ENCODE measurements around the gene TPI1.

Gene TPI1

DNA sequence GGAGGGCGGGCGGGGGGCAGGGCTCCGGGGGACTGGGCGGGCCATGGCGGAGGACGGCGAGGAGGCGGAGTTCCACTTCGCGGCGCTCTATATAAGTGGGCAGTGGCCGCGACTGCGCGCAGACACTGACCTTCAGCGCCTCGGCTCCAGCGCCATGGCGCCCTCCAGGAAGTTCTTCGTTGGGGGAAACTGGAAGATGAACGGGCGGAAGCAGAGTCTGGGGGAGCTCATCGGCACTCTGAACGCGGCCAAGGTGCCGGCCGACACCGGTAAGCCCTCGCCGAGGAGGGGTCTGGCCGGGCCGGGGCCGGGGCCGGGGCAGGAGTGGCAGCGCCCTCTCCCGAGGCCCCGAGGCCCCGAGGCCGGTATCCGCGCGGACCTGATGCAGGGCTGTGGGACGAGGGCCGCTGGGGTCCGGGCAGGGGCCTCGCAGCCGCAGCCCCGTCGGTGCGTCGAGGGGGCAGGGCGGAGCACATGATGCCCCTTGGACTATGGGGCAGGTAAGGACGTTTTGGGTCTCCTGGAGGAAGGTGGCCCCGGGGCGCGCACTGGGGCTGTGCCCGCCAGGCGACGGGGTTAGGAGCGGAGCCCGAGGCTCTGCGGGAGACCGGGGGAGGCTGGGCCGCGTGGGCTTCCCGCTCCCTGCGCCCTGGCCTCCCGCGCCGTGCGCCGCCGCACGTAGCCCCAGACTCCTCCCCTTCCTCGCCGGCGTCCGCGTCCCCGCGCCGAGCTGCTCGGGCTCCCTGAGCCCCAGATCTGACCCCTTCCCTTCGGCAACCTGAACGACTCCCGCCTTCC is at the start of gene TPI1:
Gene TPI1, plus strand, starts transcription at position 119 of the 798 bp plus-strand sequence. Its CDS starts 36 bp downstream, at position 155.
- DNase-seq (ENCODE audit: low read depth): no peak

DNA sequence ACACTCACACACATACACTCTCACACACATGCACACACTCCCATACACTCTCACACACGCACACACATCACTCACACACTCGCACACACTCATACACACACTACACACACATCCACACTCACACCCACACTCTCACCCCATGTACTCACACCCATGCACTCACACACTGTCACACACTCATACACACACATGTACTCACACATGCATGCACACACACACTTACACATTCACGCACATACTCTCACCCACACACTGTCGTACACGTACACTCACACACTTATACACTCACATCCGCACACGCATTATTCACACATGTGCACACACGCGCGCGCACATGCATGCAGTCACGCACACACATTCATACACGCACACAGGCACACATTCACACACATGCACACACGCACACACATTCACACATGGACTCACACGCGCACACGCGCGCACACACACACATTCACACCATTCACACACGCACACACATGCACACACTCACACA is 49.6 kb upstream of the TPI1 start:
- DNase-seq (ENCODE audit: low read depth): no peak

DNA sequence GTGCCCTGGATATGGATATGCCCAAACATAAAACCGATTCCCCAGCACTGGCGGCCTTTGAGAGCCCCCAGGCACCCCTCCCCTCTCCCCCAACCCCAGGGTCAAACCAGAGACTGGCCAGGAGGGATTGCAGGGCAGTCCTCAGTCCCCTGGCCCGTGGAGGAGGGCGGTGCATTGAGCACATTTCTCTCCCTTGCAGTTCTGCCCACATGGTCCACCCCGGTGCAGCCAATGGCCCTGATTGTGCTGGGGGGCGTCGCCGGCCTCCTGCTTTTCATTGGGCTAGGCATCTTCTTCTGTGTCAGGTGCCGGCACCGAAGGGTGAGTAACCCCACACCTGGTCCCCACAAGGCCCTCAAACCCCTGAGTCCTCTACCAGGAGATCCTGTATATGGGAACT is 49.1 kb upstream of the TPI1 start:
- DNase-seq (ENCODE audit: low read depth): no peak

DNA sequence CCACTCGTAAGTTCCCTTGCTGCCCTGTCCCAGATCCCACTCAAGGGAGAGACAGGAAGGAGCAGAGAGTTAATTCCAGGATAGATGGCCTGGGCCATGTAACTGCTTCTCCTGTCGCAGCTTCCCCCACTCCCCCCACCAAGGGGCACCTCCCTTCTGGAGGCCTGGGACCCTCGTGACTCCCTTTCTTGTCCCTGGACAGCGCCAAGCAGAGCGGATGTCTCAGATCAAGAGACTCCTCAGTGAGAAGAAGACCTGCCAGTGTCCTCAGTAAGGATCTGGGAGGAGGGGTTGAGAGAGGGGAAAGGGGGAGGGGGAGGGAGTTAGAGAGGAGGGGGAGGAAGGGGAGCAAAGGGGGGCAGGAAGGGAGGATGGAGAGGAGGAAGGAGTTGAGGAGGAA is 48.7 kb upstream of the TPI1 start:
- no peak for DNase-seq (ENCODE audit: low read depth)

DNA sequence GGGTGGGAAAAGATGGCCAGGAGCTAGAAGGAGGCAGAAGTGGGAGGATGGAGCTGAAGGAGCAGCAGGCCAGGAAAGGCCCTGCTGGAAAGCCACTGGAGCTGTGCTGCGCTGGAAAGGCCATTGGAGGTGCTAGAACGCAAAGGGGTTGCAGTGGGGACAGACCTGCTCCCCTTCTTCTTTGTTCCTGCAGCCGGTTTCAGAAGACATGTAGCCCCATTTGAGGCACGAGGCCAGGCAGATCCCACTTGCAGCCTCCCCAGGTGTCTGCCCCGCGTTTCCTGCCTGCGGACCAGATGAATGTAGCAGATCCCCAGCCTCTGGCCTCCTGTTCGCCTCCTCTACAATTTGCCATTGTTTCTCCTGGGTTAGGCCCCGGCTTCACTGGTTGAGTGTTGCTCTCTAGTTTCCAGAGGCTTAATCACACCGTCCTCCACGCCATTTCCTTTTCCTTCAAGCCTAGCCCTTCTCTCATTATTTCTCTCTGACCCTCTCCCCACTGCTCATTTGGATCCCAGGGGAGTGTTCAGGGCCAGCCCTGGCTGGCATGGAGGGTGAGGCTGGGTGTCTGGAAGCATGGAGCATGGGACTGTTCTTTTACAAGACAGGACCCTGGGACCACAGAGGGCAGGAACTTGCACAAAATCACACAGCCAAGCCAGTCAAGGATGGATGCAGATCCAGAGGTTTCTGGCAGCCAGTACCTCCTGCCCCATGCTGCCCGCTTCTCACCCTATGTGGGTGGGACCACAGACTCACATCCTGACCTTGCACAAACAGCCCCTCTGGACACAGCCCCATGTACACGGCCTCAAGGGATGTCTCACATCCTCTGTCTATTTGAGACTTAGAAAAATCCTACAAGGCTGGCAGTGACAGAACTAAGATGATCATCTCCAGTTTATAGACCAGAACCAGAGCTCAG is 48.0 kb upstream of the TPI1 start:
- DNase-seq (ENCODE audit: low read depth): no peak

DNA sequence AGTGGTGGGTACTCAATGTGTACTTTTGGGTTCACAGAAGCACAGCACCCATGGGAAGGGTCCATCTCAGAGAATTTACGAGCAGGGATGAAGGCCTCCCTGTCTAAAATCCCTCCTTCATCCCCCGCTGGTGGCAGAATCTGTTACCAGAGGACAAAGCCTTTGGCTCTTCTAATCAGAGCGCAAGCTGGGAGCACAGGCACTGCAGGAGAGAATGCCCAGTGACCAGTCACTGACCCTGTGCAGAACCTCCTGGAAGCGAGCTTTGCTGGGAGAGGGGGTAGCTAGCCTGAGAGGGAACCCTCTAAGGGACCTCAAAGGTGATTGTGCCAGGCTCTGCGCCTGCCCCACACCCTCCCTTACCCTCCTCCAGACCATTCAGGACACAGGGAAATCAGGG is 47.2 kb upstream of the TPI1 start:
- no peak for DNase-seq (ENCODE audit: low read depth)

DNA sequence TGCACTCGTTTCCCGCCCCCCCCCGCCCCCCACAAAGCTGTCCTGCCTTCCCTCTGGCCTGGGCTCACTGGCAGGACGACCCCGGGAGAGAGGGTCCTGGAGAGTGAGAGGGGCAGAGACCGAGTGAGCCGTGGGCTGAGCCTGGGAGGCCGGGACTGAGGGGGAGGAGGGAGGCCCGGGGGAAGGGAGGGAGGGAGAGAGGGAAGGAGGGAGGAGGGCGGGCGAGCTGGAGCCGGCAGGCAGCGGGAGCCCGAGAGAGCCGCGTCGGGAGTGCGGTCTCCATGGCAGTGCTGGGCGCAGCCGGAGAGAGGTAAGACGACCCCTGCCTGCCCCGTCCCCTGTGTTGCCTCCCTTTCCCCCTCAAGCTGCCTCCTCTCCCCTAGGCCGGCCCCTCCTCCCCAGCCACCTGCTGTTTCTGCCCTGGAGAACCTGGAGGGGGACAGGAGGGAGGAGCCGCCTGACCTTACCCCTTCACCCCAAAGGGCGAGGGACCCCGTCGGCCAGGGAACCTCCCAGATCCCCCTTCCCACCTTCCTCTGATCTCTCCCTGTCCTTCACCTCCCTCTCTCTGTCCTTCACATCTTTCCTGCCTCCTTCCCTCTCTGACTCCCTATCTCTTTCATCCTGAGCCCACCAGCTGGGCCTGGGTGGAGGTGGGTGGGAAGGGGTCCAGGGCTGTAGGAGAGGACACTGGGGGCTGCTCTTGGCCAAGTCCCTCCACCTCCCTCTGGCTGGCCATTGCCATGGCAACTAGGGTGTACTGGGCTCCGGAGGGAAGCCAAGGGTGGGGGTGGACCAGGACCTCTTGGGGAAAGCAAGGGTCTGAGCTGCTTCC is 45.5 kb upstream of the TPI1 start, which contains the start of gene GPR162:
Gene GPR162, plus strand, starts transcription at position 231 of the 835 bp plus-strand sequence. CDS start 2,078 bp downstream, outside the sequence.
- DNase-seq (ENCODE audit: low read depth): no peak

DNA sequence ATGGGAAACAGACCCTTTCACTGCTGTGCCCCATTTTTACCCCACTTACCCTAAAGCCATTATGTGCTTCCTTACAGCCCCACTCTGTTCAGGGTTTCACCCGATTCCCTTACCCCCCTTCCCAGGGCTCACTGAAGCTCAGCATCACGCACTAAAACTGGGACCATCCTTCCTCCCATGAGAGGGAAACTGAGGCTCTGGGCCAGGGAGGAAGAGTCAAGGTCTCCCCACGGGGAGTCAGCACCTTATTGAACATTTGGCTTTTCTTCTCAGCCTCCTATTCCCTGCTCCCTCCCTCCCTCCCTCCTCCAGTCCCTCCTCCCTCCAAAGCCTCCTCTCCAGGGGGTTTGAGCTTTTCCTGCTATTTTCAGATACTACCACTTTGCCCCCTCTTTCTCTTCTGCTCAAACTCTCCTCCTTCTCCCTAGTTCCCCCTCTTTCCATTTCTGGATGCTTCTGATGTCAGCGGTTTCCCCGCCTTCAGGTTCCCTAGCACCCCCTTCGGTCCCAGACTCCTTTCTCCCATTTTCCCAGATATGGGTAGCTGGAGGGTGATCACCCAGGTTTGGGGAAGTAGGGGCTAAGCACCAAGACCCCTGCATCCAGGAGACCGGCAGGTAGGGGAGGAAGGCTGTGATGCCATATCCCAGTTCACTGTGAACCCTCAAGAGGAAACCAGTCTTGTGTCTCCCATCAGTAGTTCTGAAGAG is 44.8 kb upstream of the TPI1 start:
- DNase-seq (ENCODE audit: low read depth): no peak

DNA sequence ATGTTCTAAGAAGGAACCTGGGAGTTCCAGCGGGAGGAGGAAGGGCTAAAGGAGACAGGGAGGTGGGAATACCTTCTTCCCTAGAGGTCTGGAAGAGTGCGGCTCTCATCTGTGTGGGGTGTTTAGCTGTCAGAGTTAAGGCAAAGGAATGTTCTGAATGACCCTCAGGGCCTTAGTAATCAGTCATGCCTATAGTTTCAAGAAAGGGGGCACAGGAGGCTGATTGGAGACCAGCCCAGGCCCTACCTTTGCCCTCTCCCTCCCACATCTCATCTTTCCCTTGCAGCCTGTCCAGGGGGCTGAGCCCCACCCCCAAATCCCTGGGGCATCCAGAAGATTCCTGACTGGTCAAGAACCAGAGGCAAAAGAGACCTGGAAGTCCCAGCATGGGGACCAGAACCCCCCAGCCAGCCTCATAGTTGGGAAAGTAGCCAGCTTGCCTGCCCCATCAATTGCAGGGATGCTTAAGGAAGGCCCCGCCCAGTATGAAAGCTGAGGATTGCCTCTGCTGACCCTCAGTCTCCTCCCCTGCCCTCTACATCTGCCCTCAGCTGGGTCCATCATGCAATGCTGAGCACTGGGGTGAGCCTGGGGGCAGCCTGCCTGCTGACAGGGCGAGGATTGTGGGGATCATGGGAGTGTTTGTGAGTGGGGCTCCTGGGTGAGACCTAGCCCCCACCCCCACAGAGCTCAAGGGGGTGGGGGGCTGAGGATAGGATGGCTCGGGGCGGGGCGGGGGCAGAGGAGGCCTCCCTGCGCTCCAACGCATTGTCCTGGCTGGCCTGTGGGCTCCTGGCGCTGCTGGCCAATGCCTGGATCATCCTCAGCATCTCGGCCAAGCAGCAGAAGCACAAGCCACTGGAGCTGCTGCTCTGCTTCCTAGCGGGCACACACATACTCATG is 43.9 kb upstream of the TPI1 start:
- DNase-seq (ENCODE audit: low read depth): no peak

DNA sequence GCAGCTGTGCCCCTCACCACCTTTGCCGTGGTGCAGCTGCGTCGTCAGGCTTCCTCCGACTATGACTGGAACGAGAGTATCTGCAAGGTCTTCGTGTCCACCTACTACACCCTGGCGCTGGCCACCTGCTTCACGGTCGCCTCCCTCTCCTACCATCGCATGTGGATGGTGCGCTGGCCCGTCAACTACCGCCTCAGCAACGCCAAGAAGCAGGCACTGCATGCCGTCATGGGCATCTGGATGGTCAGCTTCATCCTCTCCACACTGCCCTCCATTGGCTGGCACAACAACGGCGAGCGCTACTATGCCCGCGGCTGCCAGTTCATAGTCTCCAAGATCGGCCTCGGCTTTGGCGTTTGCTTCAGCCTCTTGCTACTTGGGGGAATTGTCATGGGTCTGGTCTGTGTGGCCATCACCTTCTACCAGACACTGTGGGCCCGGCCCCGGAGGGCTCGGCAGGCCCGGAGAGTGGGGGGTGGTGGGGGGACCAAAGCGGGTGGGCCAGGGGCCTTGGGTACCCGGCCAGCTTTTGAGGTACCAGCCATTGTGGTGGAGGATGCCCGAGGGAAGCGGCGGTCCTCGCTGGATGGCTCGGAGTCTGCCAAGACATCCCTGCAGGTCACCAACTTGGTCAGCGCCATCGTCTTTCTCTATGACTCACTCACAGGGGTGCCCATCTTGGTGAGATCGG is 43.1 kb upstream of the TPI1 start:
- no peak for DNase-seq (ENCODE audit: low read depth)

DNA sequence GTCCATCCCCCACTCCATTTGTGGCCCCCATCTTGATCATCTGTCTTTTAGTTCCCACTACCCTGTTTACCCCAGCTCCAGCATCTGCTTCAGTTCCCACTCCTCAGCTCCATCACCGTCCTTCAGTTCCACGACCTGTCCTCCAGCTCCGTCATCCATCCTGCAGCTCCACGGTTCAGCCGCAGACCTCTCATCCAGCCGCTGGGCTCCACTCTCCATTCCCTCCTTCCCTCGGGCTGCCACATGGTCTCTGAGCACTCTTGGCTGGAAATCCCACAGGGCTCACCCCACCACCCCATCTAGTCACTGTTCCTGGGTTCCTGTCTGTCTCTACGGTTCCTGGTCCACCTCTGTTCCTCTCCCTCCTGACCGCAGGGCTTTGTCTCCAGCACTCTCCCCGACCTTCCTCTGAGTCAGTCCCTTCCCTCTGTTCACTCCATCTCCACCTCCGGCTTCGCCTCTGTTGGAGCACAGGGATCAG is 42.4 kb upstream of the TPI1 start:
- DNase-seq (ENCODE audit: low read depth): no peak

DNA sequence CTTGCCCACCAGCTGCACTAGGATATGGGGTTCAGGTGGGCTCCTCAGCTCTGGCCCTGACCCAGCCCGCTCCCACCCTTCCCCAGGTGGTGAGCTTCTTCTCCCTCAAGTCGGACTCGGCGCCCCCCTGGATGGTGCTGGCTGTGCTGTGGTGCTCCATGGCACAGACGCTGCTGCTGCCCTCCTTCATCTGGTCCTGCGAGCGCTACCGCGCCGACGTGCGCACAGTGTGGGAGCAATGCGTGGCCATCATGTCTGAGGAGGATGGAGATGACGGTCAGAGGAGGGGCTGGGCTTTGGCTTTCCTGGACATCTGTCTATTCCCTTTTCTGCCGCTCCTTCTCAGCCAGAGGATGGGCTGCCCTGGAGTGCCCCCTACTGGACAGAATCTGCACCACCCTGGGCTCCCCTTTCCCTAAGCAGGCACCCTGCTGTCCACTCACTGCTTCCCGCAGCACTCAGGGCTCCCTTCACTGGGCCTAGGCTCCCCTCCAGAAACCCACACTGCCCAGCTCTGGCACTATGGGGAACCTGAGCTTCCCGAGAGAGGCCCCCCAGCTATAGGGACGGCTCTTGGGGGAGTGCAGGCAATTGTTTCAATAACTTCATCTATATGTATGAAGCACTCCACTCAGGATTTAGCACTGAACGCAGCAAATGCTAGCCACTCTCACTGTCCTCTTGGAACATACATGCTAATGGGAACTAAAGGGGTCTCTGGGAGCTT is 41.8 kb upstream of the TPI1 start:
- DNase-seq (ENCODE audit: low read depth): peak; percentile 72

DNA sequence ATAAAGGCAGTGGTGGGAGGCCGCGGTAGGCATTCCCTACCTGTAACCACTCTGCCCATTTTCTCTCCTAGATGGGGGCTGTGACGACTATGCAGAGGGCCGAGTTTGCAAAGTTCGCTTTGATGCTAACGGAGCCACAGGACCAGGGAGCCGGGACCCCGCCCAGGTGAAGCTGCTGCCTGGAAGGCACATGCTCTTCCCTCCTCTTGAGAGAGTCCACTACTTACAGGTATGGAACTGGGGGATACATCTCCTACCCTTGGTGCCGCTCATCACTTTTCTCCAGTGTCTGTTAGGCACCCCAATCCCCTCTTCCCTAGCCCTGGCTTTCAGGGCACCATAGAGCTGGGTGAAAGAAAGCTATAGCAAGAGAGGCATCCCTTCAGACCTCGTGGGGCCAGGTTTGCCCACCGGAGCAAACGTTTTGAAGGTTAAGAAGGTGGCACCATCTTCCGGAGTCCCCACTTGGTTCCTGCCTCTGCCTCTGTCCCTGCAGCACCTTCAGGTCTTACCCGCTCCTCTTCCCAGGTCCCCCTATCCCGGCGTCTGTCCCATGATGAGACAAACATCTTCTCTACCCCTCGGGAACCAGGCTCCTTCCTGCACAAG is 41.1 kb upstream of the TPI1 start:
- DNase-seq (ENCODE audit: low read depth): no peak

DNA sequence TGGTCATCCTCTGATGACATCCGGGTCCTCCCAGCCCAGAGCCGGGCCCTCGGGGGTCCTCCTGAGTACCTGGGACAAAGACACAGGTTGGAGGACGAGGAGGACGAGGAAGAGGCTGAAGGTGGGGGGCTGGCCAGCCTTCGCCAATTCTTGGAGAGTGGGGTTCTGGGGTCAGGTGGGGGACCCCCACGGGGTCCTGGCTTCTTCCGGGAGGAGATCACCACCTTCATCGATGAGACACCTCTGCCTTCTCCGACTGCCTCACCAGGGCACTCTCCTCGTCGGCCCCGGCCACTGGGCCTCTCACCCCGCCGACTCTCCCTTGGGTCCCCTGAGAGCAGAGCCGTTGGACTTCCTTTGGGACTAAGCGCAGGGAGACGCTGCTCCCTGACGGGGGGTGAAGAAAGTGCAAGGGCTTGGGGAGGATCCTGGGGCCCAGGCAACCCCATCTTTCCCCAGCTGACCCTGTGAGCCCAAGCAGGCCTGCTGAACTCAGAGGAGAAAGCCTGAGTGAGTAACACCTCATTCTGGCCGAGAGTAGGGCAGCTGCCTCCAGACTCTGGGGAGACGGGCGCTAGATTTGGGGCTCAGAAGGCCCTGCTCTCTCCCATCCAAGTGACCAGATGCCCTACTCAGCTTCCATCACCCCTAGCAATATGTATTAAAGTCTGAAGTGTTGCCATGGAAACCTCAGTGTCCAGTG is 40.4 kb upstream of the TPI1 start:
- DNase-seq (ENCODE audit: low read depth): no peak

DNA sequence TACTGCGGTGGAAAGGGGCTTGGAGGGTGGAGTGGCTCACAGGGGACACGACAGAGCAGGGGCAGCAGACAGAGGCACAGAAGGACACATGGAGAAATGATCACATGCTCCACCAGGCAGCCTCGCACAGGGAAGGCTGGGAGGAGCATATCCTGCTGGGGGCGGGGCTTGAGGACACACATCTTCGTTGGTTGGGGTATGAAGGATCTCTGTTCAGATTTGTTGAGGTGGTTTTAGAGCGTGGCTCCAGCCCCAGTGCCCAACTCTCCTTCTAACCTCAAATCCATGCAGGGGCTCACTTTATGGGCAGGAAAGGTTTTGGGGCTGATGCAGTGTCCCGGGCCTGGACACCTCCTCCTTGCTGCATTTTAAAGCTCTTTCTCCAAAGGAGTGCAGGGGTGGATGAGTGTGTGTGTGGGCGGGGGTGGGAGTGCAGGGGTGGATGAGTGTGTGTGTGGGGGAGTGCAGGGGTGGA is 39.9 kb upstream of the TPI1 start:
- no peak for DNase-seq (ENCODE audit: low read depth)

DNA sequence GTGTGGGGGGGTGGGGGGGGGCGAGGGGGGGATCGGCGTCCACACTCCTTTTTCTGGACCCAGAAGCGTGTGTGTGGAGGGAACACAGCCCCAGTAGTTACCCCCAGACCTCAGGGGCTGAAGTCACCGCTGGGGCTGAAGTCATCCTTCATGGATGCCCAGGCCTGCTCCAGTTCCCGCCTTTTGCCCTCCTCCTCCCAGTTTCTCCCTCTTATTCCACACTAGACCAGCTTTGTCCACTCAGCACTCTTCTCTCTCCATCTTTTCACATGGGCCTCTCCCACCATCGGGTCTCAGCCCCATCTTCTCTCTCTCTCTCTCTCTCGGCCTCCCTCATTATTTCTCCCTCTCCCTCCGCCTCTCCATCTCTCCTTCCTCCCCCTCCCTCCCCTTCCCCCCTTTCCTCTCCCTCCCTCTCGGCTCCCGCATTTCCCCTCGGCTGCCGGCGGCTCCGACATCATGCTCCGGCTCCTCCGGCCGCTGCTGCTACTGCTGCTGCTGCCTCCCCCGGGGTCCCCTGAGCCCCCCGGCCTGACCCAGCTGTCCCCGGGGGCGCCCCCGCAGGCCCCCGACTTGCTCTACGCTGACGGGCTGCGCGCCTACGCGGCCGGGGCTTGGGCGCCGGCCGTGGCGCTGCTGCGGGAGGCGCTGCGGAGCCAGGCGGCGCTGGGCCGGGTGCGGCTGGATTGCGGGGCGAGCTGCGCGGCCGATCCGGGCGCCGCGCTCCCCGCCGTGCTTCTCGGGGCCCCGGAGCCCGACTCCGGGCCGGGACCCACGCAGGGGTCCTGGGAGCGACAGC is 39.1 kb upstream of the TPI1 start, which contains the start of gene P3H3:
Gene P3H3, plus strand, starts transcription at position 426 of the 799 bp plus-strand sequence. Its CDS starts 34 bp downstream, at position 460.
- no peak for DNase-seq (ENCODE audit: low read depth)
